ENCODE results near the gene MYBPH.

- TF ChIP-seq CTCF (IDR thresholded peaks at IDR 0.05 in 8 of 11, conservative IDR thresholded peaks at IDR 0.05 in 3 of 11), result no peak
- TF ChIP-seq POLR2A (IDR thresholded peaks at IDR 0.05), result no peak
These were observed 30.1 kb downstream of the MYBPH start for GRCh38 chr1:203145321-203146041.
